K562 (cell line): ENCODE results near the gene WASF2. TPM values are rescaled to one million over a fixed set of nuclear protein-coding genes. Genes with fewer than 3 reads are reported as not detected.

ENCODE experiments used
- AFF1 ChIP-seq, 2 experiments: fragments of 450-650 bp; IDR thresholded peaks; 2 replicates each; pipeline ENCODE4 v1.6.1; 2018; ENCODE audit warnings: mild to moderate bottlenecking in 2 of 2, low read depth in 1 of 2; ENCODE audit not compliant: partially characterized antibody in 2 of 2
- AFF4 ChIP-seq: sonication (generic); formaldehyde crosslinking; IDR thresholded peaks from 2 replicates; pipeline ENCODE4 v1.8.0; 2023; ENCODE audit warnings: mild to moderate bottlenecking, missing genetic modification reagents
- CBX5 ChIP-seq: IDR thresholded peaks from 2 replicates; pipeline ENCODE4 v1.6.1; 2014; ENCODE audit warnings: low read depth, borderline replicate concordance
- GABPA ChIP-seq: fragments of 200-800 bp; sonication (Bioruptor generic); conservative IDR thresholded peaks from 2 replicates; pipeline ENCODE4 v1.6.1; 2016; ENCODE audit warnings: low read depth, missing genetic modification characterization, missing compliant biosample characterization
- IFI16 ChIP-seq: fragments of 250-450 bp; sonication (Bioruptor Pico); IDR thresholded peaks from 2 replicates; pipeline ENCODE4 v2.1.2; 2022; ENCODE audit warnings: mild to moderate bottlenecking, inconsistent platforms
- KDM1A ChIP-seq, 2 experiments: fragments of 450-650 bp; IDR thresholded peaks; 2 replicates each; pipeline ENCODE4 v1.6.1; 2016; ENCODE audit warnings: mild to moderate bottlenecking in 2 of 2
- MAX ChIP-seq: sonication (generic); formaldehyde crosslinking; IDR thresholded peaks from 2 replicates; pipeline ENCODE4 v1.9.0; 2022; ENCODE audit warnings: mild to moderate bottlenecking, missing genetic modification reagents
- MBD2 ChIP-seq: sonication (generic); IDR thresholded peaks from 2 replicates; pipeline ENCODE4 v1.6.1; 2016; ENCODE audit warnings: low read depth, borderline replicate concordance
- MTA1 ChIP-seq: fragments of 450-650 bp; IDR thresholded peaks from 2 replicates; pipeline ENCODE4 v1.6.1; 2017; ENCODE audit warnings: borderline replicate concordance
- NFIX ChIP-seq: fragments of 250-450 bp; sonication (Bioruptor Pico); IDR thresholded peaks from 2 replicates; pipeline ENCODE4 v1.4.0; 2020; ENCODE audit warnings: low read depth, mild to moderate bottlenecking, moderate library complexity
- RBM17 ChIP-seq: fragments of 200-400 bp; formaldehyde crosslinking; IDR thresholded peaks from 2 replicates; pipeline ENCODE4 v1.6.1; 2017; ENCODE audit warnings: low read depth, mild to moderate bottlenecking, low read length, borderline replicate concordance
- RHOXF2B ChIP-seq: fragments of 250-450 bp; sonication (Bioruptor Pico); conservative IDR thresholded peaks from 2 replicates; pipeline ENCODE4 v1.5.1; 2021
- SAP30 ChIP-seq: fragments of 200-600 bp; sonication (generic); IDR thresholded peaks from 2 replicates; pipeline ENCODE4 v1.6.1; 2012; ENCODE audit warnings: borderline replicate concordance, low read depth, mild to moderate bottlenecking, moderate library complexity, low read length, control low read depth, inconsistent platforms; ENCODE audit not compliant: insufficient read depth, poor library complexity, severe bottlenecking
- SIX5 ChIP-seq, 2 experiments: IDR thresholded peaks; 2 replicates each; pipeline ENCODE4 v1.6.1; 2011; ENCODE audit warnings: low read length in 2 of 2, borderline replicate concordance in 1 of 2, low read depth in 1 of 2, mild to moderate bottlenecking in 1 of 2, moderate library complexity in 1 of 2; ENCODE audit not compliant: insufficient read depth in 1 of 2
- SMC3 ChIP-seq: conservative IDR thresholded peaks from 2 replicates; pipeline ENCODE4 v1.6.1; 2011; ENCODE audit warnings: low read depth, low read length, improper control_type of control experiment; ENCODE audit not compliant: insufficient read depth
- ZC3H4 ChIP-seq: sonication (generic); formaldehyde crosslinking; IDR thresholded peaks from 2 replicates; pipeline ENCODE4 v1.9.0; 2021; ENCODE audit warnings: missing genetic modification reagents, borderline replicate concordance
- ZNF280B ChIP-seq: fragments of 250-450 bp; sonication (Bioruptor Pico); IDR thresholded peaks from 2 replicates; pipeline ENCODE4 v1.5.1; 2021; ENCODE audit warnings: mild to moderate bottlenecking
- polyA plus RNA-seq, 8 experiments: library from polyadenylated mRNA; depleted of rRNA in 4 of 8; stranded (reverse) in 5 of 8; unstranded in 3 of 8; fragments of >200 nt; fragmentation: Nextera tagmentation in 2 of 8; fragmentation: Illumina TruSeq in 1 of 8; extraction: Ambion mirVana in 2 of 8; extraction: Trizol in 1 of 8; gene quantifications; 2 replicates each; pipeline versions ENCODE4 v1.2.1 to v1.2.3, GENCODE V29; 2011 to 2014; ENCODE audit warnings: inconsistent platforms in 1 of 8, missing spikeins in 1 of 8
- total RNA-seq, 7 experiments: library from RNA; depleted of rRNA in 6 of 7; stranded (reverse); fragments of >200 nt in 6 of 7; fragmentation: Illumina TruSeq in 2 of 7; extraction: Trizol in 2 of 7; gene quantifications; 2 replicates each; pipeline versions ENCODE4 v1.2.1 to v1.2.3, GENCODE V29; 2011 to 2021; ENCODE audit warnings: low replicate concordance in 1 of 7

The WASF2 gene
- total and polyA plus RNA-seq, 9 of the 15 experiments (the other 6 are each of a cell fraction or from before 2014, with no cell fraction given) = 8.2 to 163 (median 31.2) TPM

GRCh38 chr1:27489973-27490741 lies at the start of gene WASF2 (continued):
- TF ChIP-seq AFF1 (IDR thresholded peaks at IDR 0.05; ENCODE audit: low read depth in 1 of 2, partially characterized antibody in 2 of 2) (peak; percentile 14 to 29), SMC3 (no peak), IFI16 (CRISPR knock-in tag) (no peak), RHOXF2B (0 out of 2 replicates have a peak, but pooled peaks have one; percentile 67), RBM17 (no peak), KDM1A (IDR thresholded peaks at IDR 0.05) (no peak), NFIX (CRISPR knock-in tag) (no peak), AFF4 (no peak), MAX (CRISPR knock-in tag) (peak; percentile 12; the same call in 1 of the 2 replicates), MTA1 (peak; percentile 89), GABPA (peak; percentile 69), ZNF280B (no peak), SIX5 (IDR thresholded peaks at IDR 0.05; ENCODE audit: borderline replicate concordance in 1 of 2, insufficient read depth in 1 of 2, low read depth in 1 of 2, low read length in 2 of 2) (0 out of 4 replicates have a peak, but pooled peaks of 1 of the 2 experiments have one; percentile 33), SAP30 (peak; percentile 47), MBD2 (peak; percentile 98), CBX5 (no peak), ZC3H4 (CRISPR knock-in tag) (no peak)
